ENCODE data around the gene KCNK1. TPM values are rescaled to one million over a fixed set of nuclear protein-coding genes. Genes with fewer than 3 reads are reported as not detected.

Gene KCNK1
- total RNA-seq, 1 experiment from 2014 or later, result 24.3 TPM

GRCh38 chr1:233620065-233620464 lies 6.2 kb downstream of the KCNK1 start:
- ChIA-PET CTCF (interaction anchor here (0.6 to 3.7 kb wide), 2 partner anchors 93 to 179 kb away, joined by 4 to 18 read pairs; no protein-coding TSS in a partner anchor), POLR2A (interaction anchor here (0.8 to 1.2 kb wide), 3 partner anchors 10 to 102 kb away, joined by 3 read pairs; no protein-coding TSS in a partner anchor)
- H3K27me3 Mint-ChIP-seq (ENCODE audit: insufficient read depth, unreplicated experiment), result no peaks in the 10 kb centered on the region
- H3K9me3 Mint-ChIP-seq (ENCODE audit: unreplicated experiment), result no peaks in the 10 kb centered on the region
- H3K36me3 Mint-ChIP-seq (ENCODE audit: insufficient read depth, unreplicated experiment), result peaks cover 20% of the 10 kb centered on the region
- DNase-seq (ENCODE audit: unreplicated experiment), result no peak
- no TSS peak for BruUV-seq (replicated peaks)
- TF ChIP-seq CTCF (IDR thresholded peaks at IDR 0.05; ENCODE audit: unreplicated experiment), result no peak
- intact Hi-C loops (cut with micrococcal nuclease), result no loop called here
- H3K4me1 Mint-ChIP-seq (ENCODE audit: insufficient read depth, unreplicated experiment), result peaks cover 20% of the 10 kb centered on the region
- no peak overlapping the region for H3K4me3 Mint-ChIP-seq (ENCODE audit: unreplicated experiment)
- H3K27ac Mint-ChIP-seq (ENCODE audit: low read depth, unreplicated experiment), result no peak overlapping the region

GRCh38 chr1:233621923-233622322 lies 8.0 kb downstream of the KCNK1 start:
- no peak for TF ChIP-seq CTCF (IDR thresholded peaks at IDR 0.05; ENCODE audit: unreplicated experiment)
- H3K9me3 Mint-ChIP-seq (ENCODE audit: unreplicated experiment), result no peaks in the 10 kb centered on the region
- ChIA-PET CTCF (interaction anchor here (0.6 to 3.7 kb wide), 3 partner anchors 135 to 444 kb away, joined by 3 to 18 read pairs (median 3); no protein-coding TSS in a partner anchor), POLR2A (interaction anchor here (0.6 kb wide), 1 partner anchor 958 kb away, joined by 3 read pairs; no protein-coding TSS in a partner anchor)
- H3K36me3 Mint-ChIP-seq (ENCODE audit: insufficient read depth, unreplicated experiment), result peaks cover 20% of the 10 kb centered on the region
- H3K4me3 Mint-ChIP-seq (ENCODE audit: unreplicated experiment), result no peak overlapping the region
- H3K4me1 Mint-ChIP-seq (ENCODE audit: insufficient read depth, unreplicated experiment), result peaks cover 5% of the 10 kb centered on the region
- no peak overlapping the region for H3K27ac Mint-ChIP-seq (ENCODE audit: low read depth, unreplicated experiment)
- no peak for DNase-seq (ENCODE audit: unreplicated experiment)
- intact Hi-C loops (cut with micrococcal nuclease), result no loop called here
- no peaks in the 10 kb centered on the region for H3K27me3 Mint-ChIP-seq (ENCODE audit: insufficient read depth, unreplicated experiment)
- BruUV-seq (replicated peaks), result no TSS peak

- intact Hi-C loops (cut with micrococcal nuclease), result no loop called here
- ChIA-PET POLR2A (interaction anchor here (0.8 kb wide), 1 partner anchor 9 kb away, joined by 3 read pairs; no protein-coding TSS in a partner anchor), CTCF (interaction anchor here (0.5 to 1.6 kb wide), 7 partner anchors 28 to 322 kb away, joined by 3 read pairs; no protein-coding TSS in a partner anchor)
- no peak overlapping the region for H3K27ac Mint-ChIP-seq (ENCODE audit: low read depth, unreplicated experiment)
- H3K36me3 Mint-ChIP-seq (ENCODE audit: insufficient read depth, unreplicated experiment), result peaks cover 2% of the 10 kb centered on the region
- H3K27me3 Mint-ChIP-seq (ENCODE audit: insufficient read depth, unreplicated experiment), result no peaks in the 10 kb centered on the region
- no peaks in the 10 kb centered on the region for H3K4me1 Mint-ChIP-seq (ENCODE audit: insufficient read depth, unreplicated experiment)
- no peak for TF ChIP-seq CTCF (IDR thresholded peaks at IDR 0.05; ENCODE audit: unreplicated experiment)
- no TSS peak for BruUV-seq (replicated peaks)
- no peaks in the 10 kb centered on the region for H3K9me3 Mint-ChIP-seq (ENCODE audit: unreplicated experiment)
- DNase-seq (ENCODE audit: unreplicated experiment), result no peak
- H3K4me3 Mint-ChIP-seq (ENCODE audit: unreplicated experiment), result no peak overlapping the region
Observed at GRCh38 chr1:233624289-233624688, 10.4 kb downstream of the KCNK1 start.

- Mint-ChIP-seq H3K27me3 (ENCODE audit: insufficient read depth, unreplicated experiment) (no peaks in the 10 kb centered on the region), H3K4me3 (ENCODE audit: unreplicated experiment) (no peak overlapping the region), H3K4me1 (ENCODE audit: insufficient read depth, unreplicated experiment) (no peaks in the 10 kb centered on the region), H3K27ac (ENCODE audit: low read depth, unreplicated experiment) (no peak overlapping the region), H3K9me3 (ENCODE audit: unreplicated experiment) (no peaks in the 10 kb centered on the region), H3K36me3 (ENCODE audit: insufficient read depth, unreplicated experiment) (no peaks in the 10 kb centered on the region)
- CTCF ChIA-PET, result interaction anchor here (0.7 to 4.1 kb wide), 5 partner anchors 11 to 184 kb away, joined by 3 to 22 read pairs (median 4); partner anchors contain the start of gene KCNK1
- no peak for TF ChIP-seq CTCF (IDR thresholded peaks at IDR 0.05; ENCODE audit: unreplicated experiment)
- BruUV-seq (replicated peaks), result no TSS peak
- POLR2A ChIA-PET, result interaction anchor here (0.8 kb wide), 1 partner anchor 11 kb away, joined by 3 read pairs; the partner anchor contains the start of gene KCNK1
- intact Hi-C loops (cut with micrococcal nuclease), result no loop called here
- no peak for DNase-seq (ENCODE audit: unreplicated experiment)
Observed at GRCh38 chr1:233625087-233625486, 11.2 kb downstream of the KCNK1 start.
